Astrocyte of the cerebellum (primary cell): ENCODE measurements around the gene PXDN.

ENCODE experiments used
- DNase-seq: peaks from one replicate; pipeline ENCODE4 v3.0.0-alpha.2; 2011; ENCODE audit warnings: low read depth
- H3K4me3 ChIP-seq: 2 replicates; pipeline ENCODE4 v1.5.1; 2011; ENCODE audit warnings: mild to moderate bottlenecking, low read depth, low read length, moderate library complexity
- CTCF ChIP-seq: IDR thresholded peaks from 2 replicates; pipeline ENCODE4 v1.5.1; 2012; ENCODE audit warnings: low read length, low read depth, moderate library complexity, mild to moderate bottlenecking; ENCODE audit errors: missing control alignments
- in situ Hi-C: cut with HindIII; loops from 2 replicates; pipeline ENCODE4 v1.10.0; 2017; ENCODE audit warnings: low sequenced_read_pairs

The PXDN gene

GRCh38 chr2:1673160-1673944, 71.0 kb downstream of the PXDN start:
- DNase-seq: no peak
- no peak overlapping the region for H3K4me3 ChIP-seq
- in situ Hi-C loops: loop anchor here (10.0 kb wide), 1 partner anchor 141 kb away; no protein-coding TSS in a partner anchor
- TF ChIP-seq CTCF: no peak

- no peak overlapping the region for H3K4me3 ChIP-seq
- in situ Hi-C loops: loop anchor here (10.0 kb wide), 1 partner anchor 142 kb away; no protein-coding TSS in a partner anchor
- no peak for TF ChIP-seq CTCF
- no peak for DNase-seq
These were observed 71.6 kb downstream of the PXDN start for GRCh38 chr2:1672738-1673137.

GRCh38 chr2:1671916-1672315, 72.4 kb downstream of the PXDN start:
- DNase-seq: no peak
- in situ Hi-C loops: loop anchor here (10.0 kb wide), 1 partner anchor 143 kb away; no protein-coding TSS in a partner anchor
- H3K4me3 ChIP-seq: no peak overlapping the region
- TF ChIP-seq CTCF: no peak

- DNase-seq: no peak
- no peak overlapping the region for H3K4me3 ChIP-seq
- TF ChIP-seq CTCF: no peak
- in situ Hi-C loops: loop anchor here (10.0 kb wide), 1 partner anchor 144 kb away; no protein-coding TSS in a partner anchor
These were observed 73.7 kb downstream of the PXDN start for GRCh38 chr2:1670636-1671035.

GRCh38 chr2:1665761-1666505, 78.4 kb downstream of the PXDN start:
- H3K4me3 ChIP-seq: no peak overlapping the region
- no peak for TF ChIP-seq CTCF
- in situ Hi-C loops: no loop called here
- DNase-seq: no peak

GRCh38 chr2:1664698-1665097, 79.6 kb downstream of the PXDN start:
- in situ Hi-C loops: no loop called here
- no peak for TF ChIP-seq CTCF
- DNase-seq: no peak
- H3K4me3 ChIP-seq: no peak overlapping the region
